Measurements from ENCODE around the gene TSHZ2. TPM values are rescaled to one million over a fixed set of nuclear protein-coding genes. Genes with fewer than 3 reads are reported as not detected.

TSHZ2 gene
- total RNA-seq, 6 experiments from 2014 or later, result 14.2 to 28.1 (median 21.0) TPM

GRCh38 chr20:53294804-53295203 is 322.6 kb downstream of the TSHZ2 start:
- WGBS (ENCODE audit: insufficient coverage, low coverage, low lambda C conversion rate, missing lambda C conversion rate), result 94% methylated on average over 3 of the region's 3 CpGs
- Histone ChIP-seq H3K4me3 (no peak overlapping the region), H3K27ac (no peak overlapping the region), H3K27me3 (no peaks in the 10 kb centered on the region), H3K9me3 (no peaks in the 10 kb centered on the region), H3K36me3 (no peaks in the 10 kb centered on the region), H3K4me1 (no peaks in the 10 kb centered on the region)
- ATAC-seq (no peak), DNase-seq (no peak)
- TF ChIP-seq CTCF (IDR thresholded peaks at IDR 0.05), result no peak
- no peak for TF ChIP-seq POLR2A (IDR thresholded peaks at IDR 0.05)
- intact Hi-C loops (cut with DNase I), result no loop called here

GRCh38 chr20:53296025-53296424 is 323.9 kb downstream of the TSHZ2 start:
- no peaks in the 10 kb centered on the region for H3K27me3 ChIP-seq
- no peaks in the 10 kb centered on the region for H3K9me3 ChIP-seq
- ATAC-seq (no peak), DNase-seq (no peak)
- TF ChIP-seq POLR2A (IDR thresholded peaks at IDR 0.05) (no peak), CTCF (IDR thresholded peaks at IDR 0.05) (no peak)
- H3K36me3 ChIP-seq, result no peaks in the 10 kb centered on the region
- no peak overlapping the region for H3K4me3 ChIP-seq
- 69% methylated on average over 2 of the region's 2 CpGs for WGBS (ENCODE audit: insufficient coverage, low coverage, low lambda C conversion rate, missing lambda C conversion rate)
- no peak overlapping the region for H3K27ac ChIP-seq
- intact Hi-C loops (cut with DNase I), result no loop called here
- H3K4me1 ChIP-seq, result no peaks in the 10 kb centered on the region

GRCh38 chr20:53296451-53297153 is 324.4 kb downstream of the TSHZ2 start:
- no peak for TF ChIP-seq POLR2A (IDR thresholded peaks at IDR 0.05)
- TF ChIP-seq CTCF (IDR thresholded peaks at IDR 0.05), result no peak
- Histone ChIP-seq H3K27me3 (no peaks in the 10 kb centered on the region), H3K27ac (no peak overlapping the region), H3K9me3 (no peaks in the 10 kb centered on the region), H3K36me3 (no peaks in the 10 kb centered on the region), H3K4me1 (no peaks in the 10 kb centered on the region), H3K4me3 (no peak overlapping the region)
- 87% methylated on average over 2 of the region's 2 CpGs for WGBS (ENCODE audit: insufficient coverage, low coverage, low lambda C conversion rate, missing lambda C conversion rate)
- no peak for ATAC-seq
- intact Hi-C loops (cut with DNase I), result no loop called here
- no peak for DNase-seq

GRCh38 chr20:53297154-53297529 is 325.0 kb downstream of the TSHZ2 start:
- H3K9me3 ChIP-seq, result no peaks in the 10 kb centered on the region
- no peaks in the 10 kb centered on the region for H3K27me3 ChIP-seq
- no peaks in the 10 kb centered on the region for H3K36me3 ChIP-seq
- intact Hi-C loops (cut with DNase I), result no loop called here
- ATAC-seq (no peak), DNase-seq (no peak)
- WGBS (ENCODE audit: insufficient coverage, low coverage, low lambda C conversion rate, missing lambda C conversion rate), result 95% methylated on average over 7 of the region's 7 CpGs
- TF ChIP-seq POLR2A (IDR thresholded peaks at IDR 0.05) (no peak), CTCF (IDR thresholded peaks at IDR 0.05) (no peak)
- H3K4me1 ChIP-seq, result no peaks in the 10 kb centered on the region
- H3K4me3 ChIP-seq, result no peak overlapping the region
- no peak overlapping the region for H3K27ac ChIP-seq
